PFSK-1 (cell line): Measurements from ENCODE around the gene MED26.

Source experiments
- FOXP2 ChIP-seq: optimal IDR thresholded peaks from 2 replicates; pipeline ENCODE3; 2011; ENCODE audit warnings: borderline replicate concordance, control low read depth, inconsistent platforms; ENCODE audit not compliant: insufficient read depth; ENCODE audit errors: extremely low read length, extremely low read depth
- POLR2AphosphoS5 ChIP-seq: IDR thresholded peaks from 2 replicates; pipeline ENCODE4 v1.6.1; 2012; ENCODE audit warnings: low read depth, mild to moderate bottlenecking, control low read depth, low read length, moderate library complexity
- SIN3A ChIP-seq: IDR thresholded peaks from 2 replicates; pipeline ENCODE4 v1.6.1; 2012; ENCODE audit warnings: mild to moderate bottlenecking, low read length, moderate library complexity, borderline replicate concordance; ENCODE audit not compliant: insufficient read depth
- TAF1 ChIP-seq: IDR thresholded peaks from 2 replicates; pipeline ENCODE4 v1.6.1; 2012; ENCODE audit warnings: low read length, control low read depth, borderline replicate concordance; ENCODE audit not compliant: insufficient read depth
- TF ChIP-seq, protein P1 (sequence below), 2 experiments: IDR thresholded peaks; 2 replicates each; pipeline versions ENCODE4 v1.6.1 to v1.8.0; 2011 to 2012; ENCODE audit warnings: low read depth in 2 of 2, low read length in 2 of 2, control low read depth in 1 of 2, inconsistent platforms in 1 of 2, mild to moderate bottlenecking in 1 of 2, moderate library complexity in 1 of 2; ENCODE audit not compliant: insufficient read depth in 1 of 2

Gene MED26

DNA sequence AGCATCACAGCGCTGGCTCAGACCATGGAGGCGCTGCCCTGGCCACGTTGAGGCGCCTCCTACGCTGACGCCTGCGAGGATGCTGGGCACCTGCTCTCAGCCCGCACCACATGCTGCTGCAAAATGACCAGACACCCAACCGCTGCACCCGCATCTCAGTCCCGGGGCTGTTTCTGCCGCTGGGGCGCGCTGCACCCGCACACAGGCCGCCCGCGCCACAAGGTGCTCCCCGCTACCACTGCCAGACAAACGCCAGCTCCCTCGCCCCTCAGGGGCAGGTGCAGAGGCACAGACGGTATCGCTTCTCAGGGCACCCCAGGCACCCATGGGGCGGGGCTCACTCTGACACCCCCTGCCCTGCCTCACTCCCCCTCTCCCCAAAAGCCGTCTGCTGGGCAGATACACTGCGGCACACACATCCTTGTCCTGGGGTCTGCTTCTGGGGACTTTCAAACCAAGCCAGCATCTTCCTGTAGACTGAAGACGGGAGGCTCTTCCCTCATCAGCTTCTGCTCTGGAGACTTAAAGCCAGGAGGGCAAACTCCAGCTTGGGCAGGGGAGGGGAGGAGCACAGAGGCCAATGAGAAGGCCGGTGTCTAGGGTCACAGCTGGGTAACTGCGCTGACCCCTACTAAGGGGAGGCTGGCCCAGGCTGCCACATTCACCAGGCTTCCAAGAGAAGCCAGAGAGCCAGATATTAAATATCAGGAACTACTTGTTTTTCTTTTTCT lies 102.1 kb downstream of the MED26 start:
- TF ChIP-seq SIN3A = no peak
- TF ChIP-seq FOXP2 = no peak
- TF ChIP-seq, protein P1, sequence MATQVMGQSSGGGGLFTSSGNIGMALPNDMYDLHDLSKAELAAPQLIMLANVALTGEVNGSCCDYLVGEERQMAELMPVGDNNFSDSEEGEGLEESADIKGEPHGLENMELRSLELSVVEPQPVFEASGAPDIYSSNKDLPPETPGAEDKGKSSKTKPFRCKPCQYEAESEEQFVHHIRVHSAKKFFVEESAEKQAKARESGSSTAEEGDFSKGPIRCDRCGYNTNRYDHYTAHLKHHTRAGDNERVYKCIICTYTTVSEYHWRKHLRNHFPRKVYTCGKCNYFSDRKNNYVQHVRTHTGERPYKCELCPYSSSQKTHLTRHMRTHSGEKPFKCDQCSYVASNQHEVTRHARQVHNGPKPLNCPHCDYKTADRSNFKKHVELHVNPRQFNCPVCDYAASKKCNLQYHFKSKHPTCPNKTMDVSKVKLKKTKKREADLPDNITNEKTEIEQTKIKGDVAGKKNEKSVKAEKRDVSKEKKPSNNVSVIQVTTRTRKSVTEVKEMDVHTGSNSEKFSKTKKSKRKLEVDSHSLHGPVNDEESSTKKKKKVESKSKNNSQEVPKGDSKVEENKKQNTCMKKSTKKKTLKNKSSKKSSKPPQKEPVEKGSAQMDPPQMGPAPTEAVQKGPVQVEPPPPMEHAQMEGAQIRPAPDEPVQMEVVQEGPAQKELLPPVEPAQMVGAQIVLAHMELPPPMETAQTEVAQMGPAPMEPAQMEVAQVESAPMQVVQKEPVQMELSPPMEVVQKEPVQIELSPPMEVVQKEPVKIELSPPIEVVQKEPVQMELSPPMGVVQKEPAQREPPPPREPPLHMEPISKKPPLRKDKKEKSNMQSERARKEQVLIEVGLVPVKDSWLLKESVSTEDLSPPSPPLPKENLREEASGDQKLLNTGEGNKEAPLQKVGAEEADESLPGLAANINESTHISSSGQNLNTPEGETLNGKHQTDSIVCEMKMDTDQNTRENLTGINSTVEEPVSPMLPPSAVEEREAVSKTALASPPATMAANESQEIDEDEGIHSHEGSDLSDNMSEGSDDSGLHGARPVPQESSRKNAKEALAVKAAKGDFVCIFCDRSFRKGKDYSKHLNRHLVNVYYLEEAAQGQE (IDR thresholded peaks at IDR 0.05; ENCODE audit: insufficient read depth in 1 of 2, low read depth in 2 of 2, low read length in 2 of 2) = no peak
- TF ChIP-seq TAF1 = no peak
- TF ChIP-seq POLR2AphosphoS5 = no peak

DNA sequence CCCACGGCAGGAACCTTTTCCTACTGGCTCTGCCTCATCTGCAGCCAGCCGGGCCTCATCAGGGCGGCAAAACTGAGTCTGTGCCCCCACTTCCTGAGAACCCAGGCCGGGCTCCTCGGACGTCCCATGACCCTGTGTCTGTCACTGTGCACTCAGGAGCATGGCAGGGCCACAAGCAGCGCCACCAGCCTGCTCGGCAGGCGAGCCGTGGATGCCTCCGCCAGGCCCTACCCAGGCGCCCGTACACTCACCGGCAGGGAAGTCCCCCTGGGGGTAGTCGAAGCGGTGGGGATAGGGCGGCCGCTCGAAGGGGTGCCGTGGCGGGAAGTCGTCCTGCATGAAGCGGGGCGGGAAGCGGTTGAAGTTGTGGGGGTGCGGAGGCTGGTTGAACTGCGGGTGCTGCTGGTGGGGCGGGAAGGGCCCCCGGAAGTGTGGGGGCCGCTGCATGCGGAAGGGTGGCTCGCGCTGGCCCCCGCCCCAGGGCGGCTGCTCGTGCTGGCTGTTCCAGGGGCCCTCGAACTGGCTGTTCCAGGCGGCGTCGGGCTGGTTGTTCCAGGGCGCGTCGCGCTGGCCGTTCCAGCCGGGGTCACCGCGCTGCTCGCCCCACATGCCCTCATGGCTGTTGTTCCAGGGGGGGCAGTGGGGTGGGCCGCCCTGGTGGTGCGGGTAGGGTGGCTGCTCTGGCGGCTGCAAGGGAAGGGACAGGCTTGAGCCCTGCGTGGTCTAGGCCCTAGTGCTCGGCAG lies 102.8 kb downstream of the MED26 start:
- no peak for TF ChIP-seq SIN3A
- no peak for TF ChIP-seq POLR2AphosphoS5
- TF ChIP-seq FOXP2 = no peak
- TF ChIP-seq TAF1 = no peak
- TF ChIP-seq, protein P1 (IDR thresholded peaks at IDR 0.05; ENCODE audit: insufficient read depth in 1 of 2, low read depth in 2 of 2, low read length in 2 of 2) = no peak
